ENCODE data around the gene IARS1.

Gene IARS1

GRCh38 chr9:92295240-92295790 lies 1.8 kb upstream of the IARS1 start:
- DNase-seq: no peak

- DNase-seq: no peak
Observed at GRCh38 chr9:92294297-92294676, 790 bp upstream of the IARS1 start.

- no peak for DNase-seq
Observed at GRCh38 chr9:92293075-92293354, 482 bp downstream of the IARS1 start.

- DNase-seq: no peak
Observed at GRCh38 chr9:92292338-92293074, 991 bp downstream of the IARS1 start.

GRCh38 chr9:92291577-92291976 lies 1.9 kb downstream of the IARS1 start:
- no peak for DNase-seq

GRCh38 chr9:92290785-92291429 lies 2.6 kb downstream of the IARS1 start:
- DNase-seq: no peak

- no peak for DNase-seq
Observed at GRCh38 chr9:92289708-92290390, 3.6 kb downstream of the IARS1 start.

- DNase-seq: no peak
Observed at GRCh38 chr9:92279302-92279701, 14.2 kb downstream of the IARS1 start.

- no peak for DNase-seq
Observed at GRCh38 chr9:92278110-92278509, 15.4 kb downstream of the IARS1 start.

GRCh38 chr9:92276331-92277032 lies 17.0 kb downstream of the IARS1 start:
- DNase-seq: no peak

- DNase-seq: no peak
Observed at GRCh38 chr9:92275541-92275940, 18.0 kb downstream of the IARS1 start.

GRCh38 chr9:92270511-92270910 lies 23.0 kb downstream of the IARS1 start:
- no peak for DNase-seq

- DNase-seq: no peak
Observed at GRCh38 chr9:92266486-92266885, 27.0 kb downstream of the IARS1 start.

- no peak for DNase-seq
Observed at GRCh38 chr9:92265154-92265553, 28.3 kb downstream of the IARS1 start.

- no peak for DNase-seq
Observed at GRCh38 chr9:92263131-92263530, 30.4 kb downstream of the IARS1 start.

- no peak for DNase-seq
Observed at GRCh38 chr9:92257327-92257726, 36.2 kb downstream of the IARS1 start.

GRCh38 chr9:92254381-92255337 lies 38.8 kb downstream of the IARS1 start:
- no peak for DNase-seq

GRCh38 chr9:92253656-92254055 lies 39.8 kb downstream of the IARS1 start:
- DNase-seq: no peak

- no peak for DNase-seq
Observed at GRCh38 chr9:92247981-92248380, 45.5 kb downstream of the IARS1 start.

GRCh38 chr9:92247296-92247695 lies 46.2 kb downstream of the IARS1 start:
- no peak for DNase-seq

- DNase-seq: no peak
Observed at GRCh38 chr9:92245005-92245797, 48.3 kb downstream of the IARS1 start.
